HepG2 (cell line): Measurements from ENCODE around the gene STK39. TPM values are rescaled to one million over a fixed set of nuclear protein-coding genes. Genes with fewer than 3 reads are reported as not detected.

Experiments used
- ATAC-seq: fragments of 200-7000 bp; cut with Tn5 transposase; 3 replicates; pipeline ENCODE4 v1.9.1; 2020; ENCODE audit warnings: mild to moderate bottlenecking, moderate library complexity
- BruUV-seq: library from RNA; stranded (reverse); fragments of 400-500 nt; replicated peaks from 2 replicates; lab custom pipeline; 2021; lab: Mats Ljungman, UMichigan
- CTCF ChIA-PET: fragments of 300-600 bp; formaldehyde crosslinking; extraction: SDS; loops from one replicate; lab custom pipeline; 2021; ENCODE audit warnings: low total read pairs, inconsistent platforms, low intra/inter-chr PET ratio; lab: Yijun Ruan, JAX
- POLR2A ChIA-PET: fragments of 350-600 bp; sonication (Branson Sonifier 250); formaldehyde crosslinking; loops from one replicate; lab custom pipeline; 2020; ENCODE audit warnings: antibody characterized with exemption, inconsistent platforms; lab: Yijun Ruan, JAX
- DNase-seq: peaks from one replicate; pipeline ENCODE4 v3.0.0-alpha.2; 2015; ENCODE audit warnings: low spot score
- FAIRE-seq: peaks from 3 replicates; lab custom pipeline; 2011; peaks lifted over from hg19 to GRCh38; lab: Jason Lieb, UNC
- H2AFZ ChIP-seq: one replicate; pipeline ENCODE4 v1.6.1; 2011; ENCODE audit warnings: low read length, inconsistent platforms
- H3K27ac ChIP-seq: fragments of 300-600 bp; 3 replicates; pipeline ENCODE4 v1.8.0; 2011; ENCODE audit warnings: mixed run types, mild to moderate bottlenecking, mixed read lengths, low read length, inconsistent platforms; ENCODE audit not compliant: insufficient read depth; ENCODE audit errors: extremely low read length
- H3K27me3 ChIP-seq, 2 experiments: fragments of 200-600 bp in 1 of 2; 2 replicates in 1 of 2; 3 replicates in 1 of 2; pipeline versions ENCODE4 v1.6.0 to v1.8.0; 2011; ENCODE audit warnings: low read length in 2 of 2, mild to moderate bottlenecking in 2 of 2, moderate library complexity in 2 of 2, inconsistent platforms in 1 of 2; ENCODE audit not compliant: insufficient read depth in 2 of 2, control insufficient read depth in 1 of 2
- H3K36me3 ChIP-seq, 2 experiments: fragments of 200-600 bp in 1 of 2; replicated peaks in 1 of 2; 2 replicates in 1 of 2; 3 replicates in 1 of 2; pipeline versions ENCODE4 v1.5.1 to v1.8.0; 2011; ENCODE audit warnings: low read length in 2 of 2, inconsistent platforms in 1 of 2; ENCODE audit not compliant: insufficient read depth in 2 of 2, control insufficient read depth in 1 of 2
- H3K4me1 ChIP-seq: 2 replicates; pipeline ENCODE4 v1.5.1; 2012; ENCODE audit warnings: low read length, inconsistent platforms; ENCODE audit not compliant: insufficient read depth
- H3K4me2 ChIP-seq: 2 replicates; pipeline ENCODE4 v1.6.0; 2011; ENCODE audit warnings: low read depth, low read length, inconsistent platforms
- H3K4me3 ChIP-seq, 3 experiments: fragments of 200-600 bp in 1 of 3; sonication (generic), shearing (Covaris generic) in 1 of 3; replicated peaks in 1 of 3; 2 replicates each; pipeline ENCODE4 v1.5.1; 2011 to 2016; ENCODE audit warnings: low read length in 3 of 3, inconsistent platforms in 2 of 3, low read depth in 2 of 3, mild to moderate bottlenecking in 2 of 3, control low read depth in 1 of 3, mixed read lengths in 1 of 3; ENCODE audit not compliant: insufficient read depth in 1 of 3
- H3K79me2 ChIP-seq: one replicate; pipeline ENCODE4 v1.6.1; 2011; ENCODE audit warnings: low read length, inconsistent platforms; ENCODE audit not compliant: insufficient read depth
- H3K9ac ChIP-seq: 2 replicates; pipeline ENCODE4 v1.6.0; 2011; ENCODE audit warnings: mild to moderate bottlenecking, low read depth, low read length, inconsistent platforms; ENCODE audit not compliant: insufficient read depth
- H3K9me3 ChIP-seq: 2 replicates; pipeline ENCODE4 v1.5.1; 2012; ENCODE audit warnings: mild to moderate bottlenecking, low read length
- H4K20me1 ChIP-seq: 2 replicates; pipeline ENCODE4 v1.6.0; 2011; ENCODE audit warnings: inconsistent platforms, mild to moderate bottlenecking, low read length, moderate library complexity; ENCODE audit not compliant: insufficient read depth
- HOXA3 ChIP-seq: sonication (generic); formaldehyde crosslinking; IDR thresholded peaks from 2 replicates; pipeline ENCODE4 v1.5.0; 2020; ENCODE audit warnings: missing genetic modification reagents
- HOXA5 ChIP-seq: sonication (generic); formaldehyde crosslinking; IDR thresholded peaks from 2 replicates; pipeline ENCODE4 v1.4.0; 2020; ENCODE audit warnings: missing genetic modification reagents
- NFE2 ChIP-seq: sonication (generic); formaldehyde crosslinking; IDR thresholded peaks from 2 replicates; pipeline ENCODE4 v1.4.0; 2020; ENCODE audit warnings: missing genetic modification reagents
- NFE2L2 ChIP-seq: fragments of 150-350 bp; IDR thresholded peaks from 2 replicates; pipeline ENCODE4 v1.6.1; 2014; ENCODE audit warnings: low read length
- SOX5 ChIP-seq: IDR thresholded peaks from 2 replicates; pipeline ENCODE4 v1.6.1; 2016; ENCODE audit warnings: borderline replicate concordance
- SP4 ChIP-seq: sonication (generic); formaldehyde crosslinking; IDR thresholded peaks from 2 replicates; pipeline ENCODE4 v1.8.1; 2023; ENCODE audit warnings: mild to moderate bottlenecking, missing genetic modification reagents
- TARDBP ChIP-seq: sonication (generic); formaldehyde crosslinking; IDR thresholded peaks from 2 replicates; pipeline ENCODE4 v1.8.0; 2022; ENCODE audit warnings: mild to moderate bottlenecking, missing genetic modification reagents
- TFDP2 ChIP-seq: sonication (generic); formaldehyde crosslinking; IDR thresholded peaks from 2 replicates; pipeline ENCODE4 v1.4.0; 2020; ENCODE audit warnings: missing genetic modification reagents
- WGBS: methylation state at CpG from one replicate; pipeline ENCODE4 v1.1.6; 2017; ENCODE audit warnings: low lambda C conversion rate; 5-methylcytosine and 5-hydroxymethylcytosine counted together
- in situ Hi-C: cut with HindIII; loops from 2 replicates; pipeline ENCODE4 v1.10.0; 2017; ENCODE audit warnings: low pct_unique_long_range_greater_than_20kb; ENCODE audit not compliant: extremely low pct_ligation_motif_present
- intact Hi-C: fragments of 100-400 bp; cut with micrococcal nuclease; formaldehyde crosslinking; loops from one replicate; pipeline ENCODE4 v1.10.0; 2022; ENCODE audit not compliant: unreplicated experiment
- polyA plus RNA-seq, 8 experiments: library from polyadenylated mRNA; depleted of rRNA in 3 of 8; stranded (reverse) in 7 of 8; unstranded in 1 of 8; fragments of >200 nt; fragmentation: Illumina TruSeq in 4 of 8; extraction: Trizol in 4 of 8; gene quantifications; 2 replicates each; pipeline versions ENCODE4 v1.2.1 to v1.2.3, GENCODE V29; 2011 to 2016; ENCODE audit warnings: low read depth in 4 of 8, missing spikeins in 1 of 8, mixed read lengths in 1 of 8; ENCODE audit not compliant: insufficient read depth in 1 of 8
- total RNA-seq, 5 experiments: library from RNA; depleted of rRNA; stranded (reverse); fragments of >200 nt; fragmentation: Illumina TruSeq; extraction: Trizol; gene quantifications; 2 replicates each; pipeline ENCODE4 v1.2.3, GENCODE V29; 2016; ENCODE audit warnings: low read depth in 1 of 5
- TF ChIP-seq, protein P1 (sequence below): sonication (generic); formaldehyde crosslinking; conservative IDR thresholded peaks from 2 replicates; pipeline ENCODE4 v1.5.0; 2020; ENCODE audit warnings: missing genetic modification reagents
- TF ChIP-seq, protein P2 (sequence below): sonication (generic); formaldehyde crosslinking; IDR thresholded peaks from 2 replicates; pipeline ENCODE4 v1.5.0; 2020; ENCODE audit warnings: missing genetic modification reagents
- TF ChIP-seq, protein P3 (sequence below): sonication (generic); formaldehyde crosslinking; IDR thresholded peaks from 2 replicates; pipeline ENCODE4 v1.5.1; 2020; ENCODE audit warnings: missing genetic modification reagents, mild to moderate bottlenecking, borderline replicate concordance

Gene STK39
- total and polyA plus RNA-seq, 2 of the 13 experiments (the other 11 are each of a cell fraction or from before 2014, with no cell fraction given), result 27.3 to 38.4 TPM

DNA sequence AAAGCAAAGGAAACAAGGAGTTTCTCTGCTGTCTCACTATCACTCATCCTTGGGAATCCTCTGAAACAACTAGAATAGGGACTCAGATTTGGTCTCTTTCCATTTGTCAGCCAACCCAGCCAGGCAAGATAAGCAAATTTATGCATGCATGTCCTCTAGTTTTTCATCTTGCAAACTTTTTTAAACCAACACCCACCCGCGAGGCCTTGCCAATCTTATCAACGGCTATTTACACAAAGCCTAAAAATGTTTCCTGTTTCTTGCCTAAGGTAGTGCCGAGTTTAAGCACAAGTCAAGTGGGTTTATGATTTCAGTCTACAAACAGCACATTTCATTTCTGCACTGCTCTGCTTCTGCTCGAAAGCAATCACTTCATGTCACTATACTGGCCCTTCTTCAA lies 240.9 kb downstream of the STK39 start:
- Histone ChIP-seq H2AFZ (no peak overlapping the region), H3K4me2 (no peak overlapping the region), H3K36me3 (peaks cover 10 to 35% of the 10 kb centered on the region in 2 experiments), H3K27me3 (no peaks in the 10 kb centered on the region), H4K20me1 (no peaks in the 10 kb centered on the region), H3K9ac (no peak overlapping the region), H3K9me3 (no peaks in the 10 kb centered on the region), H3K4me1 (no peaks in the 10 kb centered on the region), H3K27ac (no peak overlapping the region), H3K79me2 (no peaks in the 10 kb centered on the region), H3K4me3 (no peak overlapping the region)
- in situ Hi-C loops (no loop called here), intact Hi-C loops (no loop called here)
- no peak for FAIRE-seq
- ChIA-PET POLR2A (no interaction called here), CTCF (no interaction called here)
- 93% methylated on average over 5 of the region's 5 CpGs for WGBS
- TF ChIP-seq SP4 (CRISPR knock-in tag), result no peak
- no peak for TF ChIP-seq SOX5 (CRISPR knock-in tag)
- no peak for TF ChIP-seq TARDBP (CRISPR knock-in tag)
- no peak for TF ChIP-seq NFE2L2
- TF ChIP-seq TFDP2 (CRISPR knock-in tag), result no peak
- DNase-seq, result no peak
- BruUV-seq, result no TSS peak
- no peak for ATAC-seq

- CTCF ChIA-PET, result no interaction called here
- TF ChIP-seq, protein P1, sequence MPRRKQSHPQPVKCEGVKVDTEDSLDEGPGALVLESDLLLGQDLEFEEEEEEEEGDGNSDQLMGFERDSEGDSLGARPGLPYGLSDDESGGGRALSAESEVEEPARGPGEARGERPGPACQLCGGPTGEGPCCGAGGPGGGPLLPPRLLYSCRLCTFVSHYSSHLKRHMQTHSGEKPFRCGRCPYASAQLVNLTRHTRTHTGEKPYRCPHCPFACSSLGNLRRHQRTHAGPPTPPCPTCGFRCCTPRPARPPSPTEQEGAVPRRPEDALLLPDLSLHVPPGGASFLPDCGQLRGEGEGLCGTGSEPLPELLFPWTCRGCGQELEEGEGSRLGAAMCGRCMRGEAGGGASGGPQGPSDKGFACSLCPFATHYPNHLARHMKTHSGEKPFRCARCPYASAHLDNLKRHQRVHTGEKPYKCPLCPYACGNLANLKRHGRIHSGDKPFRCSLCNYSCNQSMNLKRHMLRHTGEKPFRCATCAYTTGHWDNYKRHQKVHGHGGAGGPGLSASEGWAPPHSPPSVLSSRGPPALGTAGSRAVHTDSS (CRISPR knock-in tag), result no peak
- TF ChIP-seq, protein P2, sequence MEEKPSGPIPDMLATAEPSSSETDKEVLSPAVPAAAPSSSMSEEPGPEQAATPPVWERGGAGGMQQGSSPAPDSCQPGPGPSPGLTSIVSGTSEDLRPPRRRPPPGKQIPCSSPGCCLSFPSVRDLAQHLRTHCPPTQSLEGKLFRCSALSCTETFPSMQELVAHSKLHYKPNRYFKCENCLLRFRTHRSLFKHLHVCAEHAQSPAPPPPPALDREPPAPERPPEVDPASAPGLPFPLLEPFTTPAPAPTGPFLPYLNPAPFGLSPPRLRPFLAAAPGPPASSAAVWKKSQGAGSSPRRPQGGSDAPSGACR, result no peak
- TF ChIP-seq NFE2 (CRISPR knock-in tag) (no peak), HOXA5 (CRISPR knock-in tag) (no peak), HOXA3 (no peak)
- TF ChIP-seq, protein P3, sequence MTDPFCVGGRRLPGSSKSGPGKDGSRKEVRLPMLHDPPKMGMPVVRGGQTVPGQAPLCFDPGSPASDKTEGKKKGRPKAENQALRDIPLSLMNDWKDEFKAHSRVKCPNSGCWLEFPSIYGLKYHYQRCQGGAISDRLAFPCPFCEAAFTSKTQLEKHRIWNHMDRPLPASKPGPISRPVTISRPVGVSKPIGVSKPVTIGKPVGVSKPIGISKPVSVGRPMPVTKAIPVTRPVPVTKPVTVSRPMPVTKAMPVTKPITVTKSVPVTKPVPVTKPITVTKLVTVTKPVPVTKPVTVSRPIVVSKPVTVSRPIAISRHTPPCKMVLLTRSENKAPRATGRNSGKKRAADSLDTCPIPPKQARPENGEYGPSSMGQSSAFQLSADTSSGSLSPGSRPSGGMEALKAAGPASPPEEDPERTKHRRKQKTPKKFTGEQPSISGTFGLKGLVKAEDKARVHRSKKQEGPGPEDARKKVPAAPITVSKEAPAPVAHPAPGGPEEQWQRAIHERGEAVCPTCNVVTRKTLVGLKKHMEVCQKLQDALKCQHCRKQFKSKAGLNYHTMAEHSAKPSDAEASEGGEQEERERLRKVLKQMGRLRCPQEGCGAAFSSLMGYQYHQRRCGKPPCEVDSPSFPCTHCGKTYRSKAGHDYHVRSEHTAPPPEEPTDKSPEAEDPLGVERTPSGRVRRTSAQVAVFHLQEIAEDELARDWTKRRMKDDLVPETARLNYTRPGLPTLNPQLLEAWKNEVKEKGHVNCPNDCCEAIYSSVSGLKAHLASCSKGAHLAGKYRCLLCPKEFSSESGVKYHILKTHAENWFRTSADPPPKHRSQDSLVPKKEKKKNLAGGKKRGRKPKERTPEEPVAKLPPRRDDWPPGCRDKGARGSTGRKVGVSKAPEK (CRISPR knock-in tag), result no peak
Measured at GRCh38 chr2:168005586-168005985, 241.8 kb downstream of the STK39 start.

More at GRCh38 chr2:168005586-168005985, 241.8 kb downstream of the STK39 start:
- in situ Hi-C loops, result no loop called here
- intact Hi-C loops, result no loop called here
- ATAC-seq (no peak), DNase-seq (no peak), FAIRE-seq (no peak)
- H3K4me2 ChIP-seq, result no peak overlapping the region
- H3K4me1 ChIP-seq, result no peaks in the 10 kb centered on the region
- H3K36me3 ChIP-seq, result peaks cover 9 to 33% of the 10 kb centered on the region in 2 experiments
- no peaks in the 10 kb centered on the region for H3K79me2 ChIP-seq
- BruUV-seq, result no TSS peak
- no peak overlapping the region for H3K4me3 ChIP-seq
- H3K9ac ChIP-seq, result no peak overlapping the region
- H3K27ac ChIP-seq, result no peak overlapping the region
- WGBS, result 97% methylated on average over 3 of the region's 3 CpGs
- POLR2A ChIA-PET, result interaction anchor here (0.7 kb wide), 1 partner anchor 647 kb away, joined by 4 read pairs; no protein-coding TSS in a partner anchor
- H2AFZ ChIP-seq, result no peak overlapping the region
- H3K9me3 ChIP-seq, result no peaks in the 10 kb centered on the region
- H3K27me3 ChIP-seq, result no peaks in the 10 kb centered on the region
- no peaks in the 10 kb centered on the region for H4K20me1 ChIP-seq
